H1 (cell line): ENCODE data around the gene KRTAP10-7. TPM values are rescaled to one million over a fixed set of nuclear protein-coding genes. Genes with fewer than 3 reads are reported as not detected.

Experiments used
- HDAC6 ChIP-seq: IDR thresholded peaks from one replicate; pipeline ENCODE4 v1.7.1; 2012; ENCODE audit warnings: low read depth, mild to moderate bottlenecking, inconsistent platforms, low read length, moderate library complexity
- RNF2 ChIP-seq: fragments of 200-900, 300-1000 bp; sonication (generic); IDR thresholded peaks from 2 replicates; pipeline ENCODE4 v1.7.1; 2016; ENCODE audit warnings: borderline replicate concordance, low read depth, mild to moderate bottlenecking, antibody characterized with exemption, low read length; ENCODE audit not compliant: poor library complexity, severe bottlenecking; ENCODE audit errors: missing control alignments
- polyA plus RNA-seq, 7 experiments: library from polyadenylated mRNA; depleted of rRNA in 3 of 7; stranded (reverse) in 5 of 7; unstranded in 2 of 7; fragments of >200 nt in 5 of 7; fragments of 200-250 nt in 2 of 7; gene quantifications; 1 replicate in 5 of 7; 2 replicates in 1 of 7; 4 replicates in 1 of 7; pipeline versions ENCODE4 v1.2.1 to v1.2.3, GENCODE V29; 2011 to 2013; ENCODE audit warnings: missing spikeins in 2 of 7, mixed read lengths in 2 of 7
- total RNA-seq: library from RNA; stranded (reverse); fragmentation: NEBNext Ultra II Directional; extraction: Animal tissue kit (Norgen Biotek cat#: 25700); gene quantifications from 2 replicates; pipeline ENCODE4 v1.2.1, GENCODE V29; 2021

Gene KRTAP10-7
- total and polyA plus RNA-seq, 2 of the 8 experiments (the other 6 are each of a cell fraction or from before 2014, with no cell fraction given): not detected

DNA sequence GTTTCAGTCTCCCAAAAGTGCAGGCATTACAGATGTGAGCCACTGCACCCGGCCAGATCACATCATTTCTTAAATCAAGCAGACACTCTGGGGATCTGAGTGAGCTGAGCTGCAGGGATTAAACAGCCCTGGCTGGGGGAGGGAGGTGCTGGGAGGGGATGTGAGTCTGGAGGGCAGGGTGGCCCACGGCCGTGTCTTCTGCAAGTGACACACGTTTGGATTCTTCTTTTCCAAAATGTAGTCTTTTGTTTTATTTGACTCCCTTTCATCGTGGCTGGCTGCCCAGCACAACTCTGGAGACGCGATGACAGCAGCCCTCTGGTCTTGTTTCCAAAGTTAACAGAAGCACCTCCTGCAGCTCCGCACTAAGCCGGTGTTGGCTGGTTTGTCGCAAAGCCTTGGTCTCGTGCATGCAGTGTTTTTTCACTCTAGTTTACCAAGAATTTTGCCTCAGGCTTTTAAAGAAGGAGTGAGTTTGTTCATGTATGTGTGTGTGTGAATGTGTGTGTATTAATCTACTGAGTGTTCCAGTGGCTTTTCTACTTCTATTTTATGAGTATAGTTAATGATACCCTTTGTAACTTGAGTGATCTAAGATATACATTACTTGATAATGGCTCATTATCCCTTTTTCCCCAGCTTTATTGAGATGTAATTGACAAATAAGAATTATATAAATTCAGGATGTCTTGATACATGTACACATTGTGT is 17.2 kb upstream of the KRTAP10-7 start (continued):
- TF ChIP-seq HDAC6 (no peak), RNF2 (no peak)
- TF ChIP-seq, all 59 proteins: peak for 0
